Skeletal muscle satellite cell (primary cell): ENCODE measurements around the gene GAD1. TPM values are rescaled to one million over a fixed set of nuclear protein-coding genes. Genes with fewer than 3 reads are reported as not detected.

Source experiments
- small RNA-seq: library from RNA; depleted of rRNA; stranded (forward); fragments of <200 nt; gene quantifications from one replicate; pipeline ENCODE3, GENCODE V24; 2012

The GAD1 gene

Small RNAs within 50 kb of the gene (small RNA-seq; reads per million reads assigned to genes)
- not detected for gene RF00019
